AG09319 (cell line): Measurements from ENCODE around the gene CCDC197.

ENCODE experiments used
- DNase-seq: peaks from one replicate; pipeline ENCODE4 v3.0.0-alpha.2; 2010; ENCODE audit warnings: low read depth; ENCODE audit errors: extremely low read depth
- TF ChIP-seq, protein P1 (sequence below): IDR thresholded peaks from 2 replicates; pipeline ENCODE4 v1.5.1; 2011; ENCODE audit warnings: low read depth, mild to moderate bottlenecking, inconsistent platforms, low read length, moderate library complexity

Gene CCDC197

DNA sequence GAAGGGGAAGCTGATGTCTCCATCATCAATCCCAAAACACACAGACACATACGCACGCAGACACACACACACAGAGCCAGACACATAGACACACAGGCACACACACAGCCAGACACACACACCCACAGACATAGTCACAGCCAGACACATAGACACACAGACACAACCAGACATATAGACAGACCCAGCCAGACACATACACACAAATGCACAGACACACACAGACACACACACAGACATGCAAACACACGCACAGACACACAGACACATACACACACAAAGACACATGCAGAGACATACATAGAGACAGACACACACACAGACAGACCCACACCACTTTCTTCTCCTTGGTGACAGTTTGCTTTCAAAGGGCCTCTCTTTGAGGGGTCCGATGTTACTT, 6.3 kb downstream of the CCDC197 start:
- DNase-seq, result no peak
- TF ChIP-seq, protein P1, sequence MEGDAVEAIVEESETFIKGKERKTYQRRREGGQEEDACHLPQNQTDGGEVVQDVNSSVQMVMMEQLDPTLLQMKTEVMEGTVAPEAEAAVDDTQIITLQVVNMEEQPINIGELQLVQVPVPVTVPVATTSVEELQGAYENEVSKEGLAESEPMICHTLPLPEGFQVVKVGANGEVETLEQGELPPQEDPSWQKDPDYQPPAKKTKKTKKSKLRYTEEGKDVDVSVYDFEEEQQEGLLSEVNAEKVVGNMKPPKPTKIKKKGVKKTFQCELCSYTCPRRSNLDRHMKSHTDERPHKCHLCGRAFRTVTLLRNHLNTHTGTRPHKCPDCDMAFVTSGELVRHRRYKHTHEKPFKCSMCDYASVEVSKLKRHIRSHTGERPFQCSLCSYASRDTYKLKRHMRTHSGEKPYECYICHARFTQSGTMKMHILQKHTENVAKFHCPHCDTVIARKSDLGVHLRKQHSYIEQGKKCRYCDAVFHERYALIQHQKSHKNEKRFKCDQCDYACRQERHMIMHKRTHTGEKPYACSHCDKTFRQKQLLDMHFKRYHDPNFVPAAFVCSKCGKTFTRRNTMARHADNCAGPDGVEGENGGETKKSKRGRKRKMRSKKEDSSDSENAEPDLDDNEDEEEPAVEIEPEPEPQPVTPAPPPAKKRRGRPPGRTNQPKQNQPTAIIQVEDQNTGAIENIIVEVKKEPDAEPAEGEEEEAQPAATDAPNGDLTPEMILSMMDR, result no peak

DNA sequence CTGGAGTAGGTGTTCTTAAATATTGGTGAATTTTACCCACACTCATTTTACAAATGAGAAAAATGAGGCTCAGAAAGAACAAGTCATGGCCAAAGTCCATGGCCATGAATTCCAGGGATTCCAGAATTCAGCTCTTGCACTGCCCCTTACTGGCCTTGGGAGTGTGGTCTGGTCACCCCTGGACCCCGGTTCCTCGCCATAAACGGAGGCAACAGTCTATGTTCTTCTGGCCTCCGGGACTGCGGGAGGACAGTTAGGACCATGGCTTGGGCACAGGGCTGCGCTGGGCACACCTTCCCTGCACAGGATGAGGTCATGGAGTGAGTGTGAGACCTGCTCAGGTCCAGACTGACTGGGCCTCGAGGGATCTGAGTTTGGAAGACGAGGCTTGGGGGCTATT, 6.9 kb downstream of the CCDC197 start:
- TF ChIP-seq, protein P1, result no peak
- no peak for DNase-seq

DNA sequence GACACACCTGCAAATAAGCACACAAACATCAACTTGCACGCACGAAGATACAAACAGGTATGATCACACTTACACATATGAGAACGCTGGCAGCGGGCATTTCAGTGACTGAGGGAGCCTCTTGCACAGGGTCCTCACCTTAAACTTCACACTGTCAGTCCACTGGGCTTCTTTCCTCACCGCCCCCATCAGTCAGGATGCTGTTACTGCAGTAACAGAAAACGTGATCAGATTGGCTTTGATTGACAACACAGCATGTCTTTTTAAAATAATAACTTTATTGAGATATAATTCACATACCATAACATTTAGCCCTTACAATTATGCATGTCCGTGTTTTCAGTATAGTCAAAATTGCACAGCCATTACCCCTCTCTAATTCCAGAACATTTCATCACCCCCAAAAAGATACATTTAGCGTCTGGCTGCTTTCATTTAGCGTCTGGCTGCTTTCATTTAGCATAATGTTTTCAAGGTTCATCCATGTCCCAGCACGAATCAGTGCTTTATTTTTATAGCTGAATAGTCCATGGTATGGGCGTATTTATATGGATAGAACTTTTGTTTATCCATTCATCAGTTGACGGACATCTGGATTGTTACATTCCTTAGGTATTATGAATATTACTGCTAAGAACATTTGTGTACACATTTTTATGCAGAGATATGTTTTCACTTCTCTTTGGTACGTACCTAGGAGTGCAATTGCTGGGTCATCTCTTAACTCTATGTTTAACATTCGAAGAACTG, 8.4 kb downstream of the CCDC197 start:
- TF ChIP-seq, protein P1, result peak; percentile 31
- no peak for DNase-seq

DNA sequence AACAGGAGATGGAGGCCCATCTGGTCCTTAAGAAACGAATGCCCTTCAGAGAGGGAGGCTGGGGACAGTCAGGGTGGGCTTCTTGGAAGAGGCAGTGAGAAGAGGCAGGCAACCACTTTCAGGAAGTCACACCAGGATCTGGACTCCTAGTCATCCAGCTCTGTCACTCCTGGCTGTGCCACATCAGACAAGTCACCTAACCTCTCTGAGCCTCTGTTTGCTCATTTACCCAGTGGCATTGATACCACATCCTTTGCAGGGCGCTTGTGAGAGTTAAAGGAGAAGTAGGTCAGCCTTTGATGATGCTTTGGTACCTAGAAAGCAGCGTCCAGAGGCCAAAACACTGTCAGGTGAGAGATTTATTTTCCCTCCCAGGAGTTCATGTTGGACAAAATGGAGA, 11.1 kb downstream of the CCDC197 start:
- no peak for DNase-seq

DNA sequence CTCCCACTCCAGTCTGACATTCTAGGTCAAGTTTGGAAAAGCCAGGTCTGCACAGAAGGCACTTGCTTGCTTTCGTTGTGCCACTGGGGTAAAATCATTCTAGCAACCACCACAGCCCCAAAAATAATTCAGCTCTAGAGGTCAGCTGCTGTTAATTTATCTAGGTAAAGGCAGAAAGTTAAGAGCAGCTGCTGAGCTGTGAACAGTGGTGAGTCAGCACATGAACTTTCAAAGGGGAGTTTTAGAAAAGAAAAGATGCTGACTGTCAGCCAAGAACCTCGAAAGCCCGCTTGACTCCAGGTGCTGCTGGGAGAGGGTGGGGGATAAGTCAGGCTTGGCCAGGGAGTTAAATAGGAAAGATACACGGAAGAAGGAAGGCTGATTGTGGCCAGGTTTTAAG, 12.7 kb downstream of the CCDC197 start:
- TF ChIP-seq, protein P1, result no peak
- DNase-seq, result no peak

More for the DNA sequence above, 11.1 kb downstream of the CCDC197 start:
- TF ChIP-seq, protein P1, result no peak

DNA sequence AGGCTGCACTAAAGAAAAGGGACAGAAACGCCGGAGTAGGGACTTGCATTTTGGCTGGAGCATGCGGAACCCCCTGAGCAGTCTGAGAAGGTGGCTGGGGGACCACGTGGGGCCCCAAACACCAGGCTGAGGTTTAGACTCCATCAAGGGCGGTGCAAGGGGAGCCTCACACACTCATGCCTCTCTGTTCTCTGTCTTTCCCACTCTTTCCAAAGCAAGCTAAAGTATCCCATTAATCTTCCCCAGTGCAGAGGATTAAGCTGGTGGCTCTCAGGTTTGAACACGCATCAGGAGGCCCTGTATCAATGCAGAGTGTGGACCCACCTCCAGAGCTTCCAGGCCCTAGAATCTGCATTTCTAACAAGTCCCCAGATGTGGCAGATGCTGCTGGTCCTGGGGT, 13.5 kb downstream of the CCDC197 start:
- TF ChIP-seq, protein P1, result no peak
- DNase-seq, result no peak

DNA sequence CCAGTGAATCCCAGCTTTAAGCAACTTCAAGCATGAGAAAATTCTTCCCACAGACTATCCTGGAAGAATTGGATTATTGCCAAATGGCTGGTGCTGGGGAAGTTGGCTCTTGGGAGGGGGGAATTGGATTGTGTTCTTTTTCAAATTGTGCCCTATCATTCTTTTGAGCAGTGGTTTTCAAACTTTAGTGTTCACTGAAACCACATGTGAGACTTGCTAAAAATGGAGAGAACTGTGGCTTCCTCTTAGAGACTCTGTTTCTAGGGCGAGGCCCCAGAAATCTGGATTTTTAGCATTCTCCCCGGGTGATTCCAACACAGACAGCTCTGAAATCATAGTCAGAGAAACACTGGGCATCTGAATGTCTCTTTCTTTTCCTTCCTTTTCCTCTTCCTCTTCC, 14.7 kb downstream of the CCDC197 start:
- DNase-seq, result no peak
- TF ChIP-seq, protein P1, result no peak
